NCI-H524 (cell line): ENCODE data around the gene CLIC6.

Source experiments
- DNase-seq, 2 experiments: peaks; one replicate each; lab custom pipeline; 2025; lab: John Stamatoyannopoulos, UW

The CLIC6 gene

GRCh38 chr21:34668803-34669148 lies at the start of gene CLIC6:
Gene CLIC6 (plus strand): TSS chr21:34668994. CDS start chr21:34669389, 395 bp downstream.
- no peak for DNase-seq

GRCh38 chr21:34619841-34620665 lies 48.7 kb upstream of the CLIC6 start:
- no peak for DNase-seq

GRCh38 chr21:34621434-34622350 lies 47.1 kb upstream of the CLIC6 start:
- DNase-seq: no peak

GRCh38 chr21:34623516-34623915 lies 45.3 kb upstream of the CLIC6 start:
- no peak for DNase-seq

GRCh38 chr21:34625030-34625593 lies 43.7 kb upstream of the CLIC6 start:
- DNase-seq: no peak

GRCh38 chr21:34626131-34626530 lies 42.7 kb upstream of the CLIC6 start:
- no peak for DNase-seq

GRCh38 chr21:34630536-34631143 lies 38.2 kb upstream of the CLIC6 start:
- DNase-seq: peak; percentile 56 to 62

GRCh38 chr21:34632498-34632897 lies 36.3 kb upstream of the CLIC6 start:
- no peak for DNase-seq

GRCh38 chr21:34635307-34635706 lies 33.5 kb upstream of the CLIC6 start:
- peak in 1 of 2 experiments; percentile 4 for DNase-seq

- DNase-seq: no peak
These were observed 31.8 kb upstream of the CLIC6 start for GRCh38 chr21:34636961-34637360.

GRCh38 chr21:34639250-34639649 lies 29.5 kb upstream of the CLIC6 start:
- DNase-seq: no peak

GRCh38 chr21:34639882-34640788 lies 28.7 kb upstream of the CLIC6 start:
- DNase-seq: no peak

GRCh38 chr21:34640858-34641257 lies 27.9 kb upstream of the CLIC6 start:
- no peak for DNase-seq

GRCh38 chr21:34642211-34643075 lies 26.4 kb upstream of the CLIC6 start:
- DNase-seq: no peak

GRCh38 chr21:34644825-34645224 lies 24.0 kb upstream of the CLIC6 start:
- no peak for DNase-seq

- DNase-seq: no peak
These were observed 21.2 kb upstream of the CLIC6 start for GRCh38 chr21:34647555-34647954.

- DNase-seq: no peak
These were observed 20.0 kb upstream of the CLIC6 start for GRCh38 chr21:34648739-34649297.

GRCh38 chr21:34649400-34649799 lies 19.4 kb upstream of the CLIC6 start:
- DNase-seq: no peak

- DNase-seq: no peak
These were observed 17.8 kb upstream of the CLIC6 start for GRCh38 chr21:34650861-34651431.
